Left cardiac atrium (tissue), 4 donors: ENCODE measurements around the gene IFNA1. TPM values are rescaled to one million over a fixed set of nuclear protein-coding genes. Genes with fewer than 3 reads are reported as not detected.
A peak's percentile ranks its signal among the peaks of the same experiment; 100 is the strongest.

Experiments used
- ATAC-seq, 2 donors: fragments of 200-7000 bp; cut with Tn5 transposase; one replicate each; pipeline ENCODE4 v1.9.1; 2020; ENCODE audit warnings: mild to moderate bottlenecking in 2 of 2, moderate library complexity in 2 of 2
- DNase-seq: peaks from one replicate; pipeline ENCODE4 v3.0.0-alpha.2; 2020
- intact Hi-C, 2 donors: fragments of 100-400 bp; cut with DNase I; formaldehyde crosslinking; loops; one replicate each; pipeline versions ENCODE4 v1.14.1 to v1.15.1; 2022 to 2023
- long read RNA-seq: library from polyadenylated mRNA; unstranded; transcript quantifications from one replicate; pipeline ENCODE4 v2.0.0, GENCODE V29; 2021
- total RNA-seq, 2 donors: library from RNA; stranded (reverse); fragmentation: NEBNext Ultra II Directional; extraction: Animal tissue kit (Norgen Biotek cat#: 25700); gene quantifications; one replicate each; pipeline ENCODE4 v1.2.1, GENCODE V29; 2021
- donor health status: DM: no; HTN: yes; CAD: no.
- donor health status: DM: no; HTN: yes; CAD: no; lungs with severe emphysema.
- donor health status: DM: yes; HTN: yes; CAD: no.
- donor health status: Dilated cardiomyopathy.

IFNA1 gene
- total RNA-seq = not detected
- long read RNA-seq = 0 reads

DNA sequence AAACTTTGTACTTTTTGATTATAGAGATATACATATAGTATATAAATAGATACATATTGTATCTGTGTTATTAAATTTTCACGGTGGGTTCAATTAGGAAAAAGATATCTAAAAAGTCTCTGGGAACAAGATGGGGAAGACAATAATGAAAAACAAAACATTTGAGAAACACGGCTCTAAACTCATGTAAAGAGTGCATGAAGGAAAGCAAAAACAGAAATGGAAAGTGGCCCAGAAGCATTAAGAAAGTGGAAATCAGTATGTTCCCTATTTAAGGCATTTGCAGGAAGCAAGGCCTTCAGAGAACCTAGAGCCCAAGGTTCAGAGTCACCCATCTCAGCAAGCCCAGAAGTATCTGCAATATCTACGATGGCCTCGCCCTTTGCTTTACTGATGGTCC is at the start of gene IFNA1:
IFNA1 (plus strand) TSS at position 301 of the 400 bp plus-strand sequence; CDS start at position 370, 69 bp downstream.
- DNase-seq = no peak
- no peak for ATAC-seq
- intact Hi-C loops = no loop called here

DNA sequence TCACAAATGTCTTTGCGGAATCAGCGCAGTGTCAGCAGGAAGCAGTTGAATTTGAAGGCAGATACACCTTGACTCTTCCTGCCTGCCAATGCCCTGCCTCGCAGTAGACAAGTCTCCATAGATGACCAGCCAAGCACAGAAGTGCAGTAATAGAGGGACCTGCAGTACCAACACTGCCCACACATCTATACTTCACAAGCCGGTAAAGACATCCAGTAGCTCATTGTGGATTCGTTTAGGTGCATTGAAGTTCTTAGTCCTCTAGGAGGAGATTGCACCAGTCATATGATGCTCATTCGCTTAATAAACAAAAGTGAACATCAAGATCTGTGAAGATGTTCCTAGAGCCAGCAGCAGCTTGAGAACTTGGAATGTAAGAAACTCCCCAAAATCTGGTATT is 48.0 kb upstream of the IFNA1 start:
- ATAC-seq (no peak), DNase-seq (no peak)
- intact Hi-C loops = loop anchor here (5.0 to 10.0 kb wide), 2 partner anchors 55 to 57 kb away; partner anchors contain the start of gene KLHL9 (in 2 of the 2)

GRCh38 chr9:21395778-21396717 is 44.2 kb upstream of the IFNA1 start:
- ATAC-seq = peak; percentile 65 to 72
- peak; percentile 61 for DNase-seq
- intact Hi-C loops = loop anchor here (2.0 to 10.0 kb wide), 2 partner anchors 61 to 69 kb away; partner anchors contain the start of gene KLHL9 (in 1 of the 2)

GRCh38 chr9:21398955-21399489 is 41.2 kb upstream of the IFNA1 start:
- ATAC-seq (no peak), DNase-seq (no peak)
- intact Hi-C loops = loop anchor here in 1 of 2 donors (10.0 kb wide), 1 partner anchor 64 kb away; the partner anchor contains the start of gene KLHL9

GRCh38 chr9:21399956-21400355 is 40.3 kb upstream of the IFNA1 start:
- ATAC-seq (no peak), DNase-seq (no peak)
- intact Hi-C loops = loop anchor here in 1 of 2 donors (10.0 kb wide), 1 partner anchor 65 kb away; the partner anchor contains the start of gene KLHL9

DNA sequence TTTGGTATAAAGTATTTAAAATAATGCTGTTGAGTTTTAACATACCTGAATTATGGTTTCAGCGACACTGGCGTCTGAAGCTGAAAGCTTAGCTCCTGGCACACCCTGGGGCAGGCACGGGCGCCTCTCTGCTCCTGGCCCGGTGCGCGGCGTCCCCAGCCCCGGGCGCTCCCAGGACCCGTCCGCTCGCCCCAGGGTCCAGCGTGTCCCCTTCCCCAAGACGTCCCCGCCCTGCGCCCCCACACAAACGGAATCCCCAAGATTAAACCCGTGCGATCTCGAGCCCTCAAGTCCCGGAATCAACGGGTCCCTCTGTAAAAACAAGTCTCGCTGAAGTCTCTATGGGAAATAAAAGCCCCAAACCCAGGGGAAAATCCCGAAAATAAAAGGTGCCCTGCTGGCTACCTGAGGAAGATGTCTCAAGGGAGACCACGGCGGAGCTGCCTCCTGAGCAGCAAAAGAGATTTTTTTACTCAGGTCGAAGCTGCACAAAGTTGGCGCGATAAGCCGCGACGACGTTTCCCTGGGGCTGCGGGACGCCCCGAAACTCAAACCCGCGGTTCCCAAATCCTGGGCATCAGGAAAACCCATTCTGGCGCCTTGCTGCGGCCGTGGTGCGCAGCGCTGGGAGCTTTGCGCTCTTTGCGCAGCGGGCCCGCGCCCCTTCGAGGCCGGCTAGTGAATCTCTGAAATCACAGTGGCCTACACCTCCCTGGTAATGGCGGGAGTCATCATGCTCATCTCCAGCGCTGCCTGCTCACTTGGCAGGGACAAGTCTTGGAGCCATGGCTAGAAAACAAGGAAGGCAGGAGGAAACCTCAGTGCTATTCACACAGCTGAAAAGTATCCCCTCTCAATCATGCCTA is 37.6 kb upstream of the IFNA1 start:
- intact Hi-C loops = no loop called here
- ATAC-seq = peak in 1 of 2 donors; percentile 29
- no peak for DNase-seq

DNA sequence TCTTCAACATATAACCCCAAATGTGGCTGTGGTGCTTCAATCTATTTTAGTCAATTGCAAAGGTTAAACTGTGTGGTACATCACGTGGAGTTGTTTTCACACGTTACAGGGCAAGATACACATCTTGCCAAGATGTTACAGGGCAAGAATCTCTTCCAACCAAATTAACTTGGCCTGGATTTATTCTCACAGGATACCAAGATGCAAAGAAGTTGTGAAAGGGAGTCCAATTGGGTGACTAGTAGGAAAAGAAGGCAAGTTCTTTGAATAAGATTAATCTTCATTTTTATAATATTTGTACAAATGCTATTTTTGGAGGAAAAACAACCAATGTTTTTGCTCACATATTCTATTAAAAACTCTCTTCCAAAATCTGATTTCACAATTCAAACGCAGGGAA is 36.1 kb upstream of the IFNA1 start:
- no peak for ATAC-seq
- intact Hi-C loops = no loop called here
- no peak for DNase-seq

GRCh38 chr9:21408817-21409216 is 31.4 kb upstream of the IFNA1 start, which contains the start of gene IFNA8:
IFNA8 (plus strand) TSS chr9:21409117; CDS start chr9:21409177, 60 bp downstream.
- intact Hi-C loops = no loop called here
- DNase-seq (no peak), ATAC-seq (no peak)

DNA sequence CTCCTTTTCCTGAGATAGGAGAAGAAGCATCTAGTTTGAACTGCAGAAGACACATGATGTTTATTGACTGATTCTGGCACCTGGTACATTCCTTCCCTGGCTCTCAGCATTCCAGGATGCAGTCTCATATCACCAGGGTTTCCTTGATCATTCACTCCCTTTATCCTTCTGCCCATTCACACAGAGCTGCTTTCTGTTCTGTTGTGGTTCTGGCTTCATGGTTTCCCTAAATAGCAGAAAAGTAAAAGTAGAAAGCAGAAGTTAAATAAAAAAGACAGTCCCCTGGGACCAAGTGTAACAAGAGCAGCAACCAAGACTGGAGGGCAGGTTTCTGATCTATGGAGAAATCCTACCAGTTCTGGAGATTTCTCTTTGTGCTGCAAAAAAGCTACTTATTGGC is 28.1 kb upstream of the IFNA1 start:
- no peak for DNase-seq
- no peak for ATAC-seq
- intact Hi-C loops = no loop called here

- ATAC-seq (no peak), DNase-seq (no peak)
- intact Hi-C loops = no loop called here
These were observed 27.1 kb upstream of the IFNA1 start for GRCh38 chr9:21413151-21413550.

GRCh38 chr9:21413624-21414023 is 26.6 kb upstream of the IFNA1 start:
- no peak for DNase-seq
- intact Hi-C loops = no loop called here

GRCh38 chr9:21414220-21414940 is 25.9 kb upstream of the IFNA1 start:
- ATAC-seq = no peak
- no peak for DNase-seq
- intact Hi-C loops = no loop called here

More at GRCh38 chr9:21413624-21414023, 26.6 kb upstream of the IFNA1 start:
- no peak for ATAC-seq

GRCh38 chr9:21415493-21416267 is 24.6 kb upstream of the IFNA1 start:
- ATAC-seq (no peak), DNase-seq (no peak)
- intact Hi-C loops = no loop called here

DNA sequence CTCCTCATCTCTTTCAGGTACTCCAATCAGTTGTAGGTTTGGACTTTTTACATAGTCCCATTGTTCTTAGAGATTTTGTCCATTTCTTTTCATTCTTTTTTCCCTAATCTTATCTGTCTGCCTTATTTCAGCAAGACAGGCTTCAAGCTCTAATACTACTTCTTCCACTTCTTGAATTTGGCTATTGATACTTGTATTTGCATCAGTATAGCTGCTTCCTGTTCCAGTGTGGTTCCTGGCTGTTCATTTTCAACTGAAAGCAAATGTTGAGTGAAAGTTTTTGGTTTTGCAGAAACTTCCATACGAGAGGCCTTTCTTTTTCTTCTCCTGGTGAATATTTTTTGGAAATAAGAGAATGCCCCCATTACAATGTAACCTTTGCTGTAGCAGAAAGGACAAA is 12.0 kb upstream of the IFNA1 start:
- ATAC-seq (no peak), DNase-seq (no peak)
- intact Hi-C loops = no loop called here

DNA sequence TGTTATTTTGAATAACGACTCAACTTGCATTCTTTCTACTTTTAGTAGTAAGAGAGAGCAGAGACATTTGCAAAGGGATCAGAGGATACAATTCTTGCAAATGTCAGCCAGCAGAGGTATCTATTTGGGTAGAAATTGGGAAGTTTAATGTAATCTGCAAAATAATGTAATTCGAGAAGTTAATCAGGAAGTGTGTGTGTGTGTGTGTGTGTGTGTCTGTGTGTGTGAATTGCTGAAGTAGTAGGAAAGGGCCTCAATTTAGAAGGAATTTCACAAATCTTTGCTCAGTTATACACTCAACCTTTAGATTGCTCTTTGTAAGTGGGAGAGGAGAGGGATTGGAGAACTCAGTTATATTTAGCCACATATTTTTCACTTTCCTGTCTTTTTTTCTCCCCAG is 11.0 kb upstream of the IFNA1 start:
- ATAC-seq (no peak), DNase-seq (no peak)
- intact Hi-C loops = no loop called here

GRCh38 chr9:21432672-21433425 is 7.4 kb upstream of the IFNA1 start:
- DNase-seq (no peak), ATAC-seq (no peak)
- intact Hi-C loops = no loop called here
